Panc1 (cell line): ENCODE data around the gene B3GALT4. TPM values are rescaled to one million over a fixed set of nuclear protein-coding genes. Genes with fewer than 3 reads are reported as not detected.

Experiments used
- ATAC-seq: fragments of 200-7000 bp; cut with Tn5 transposase; 2 replicates; pipeline ENCODE4 v1.9.1; 2020; ENCODE audit warnings: mild to moderate bottlenecking, moderate library complexity
- BruUV-seq: library from RNA; stranded (reverse); fragments of 400-500 nt; replicated peaks from 2 replicates; lab custom pipeline; 2021; lab: Mats Ljungman, UMichigan
- CTCF ChIA-PET: fragments of 300-600 bp; sonication (Branson Sonifier 250); formaldehyde crosslinking; loops from one replicate; lab custom pipeline; 2022; ENCODE audit warnings: antibody characterized with exemption; lab: Charles Lee
- POLR2A ChIA-PET: fragments of 300-600 bp; sonication (Branson Sonifier 250); formaldehyde crosslinking; loops from one replicate; lab custom pipeline; 2022; ENCODE audit warnings: antibody characterized with exemption; lab: Charles Lee
- DNase-seq: peaks from one replicate; pipeline ENCODE4 v3.0.0-alpha.2; 2010; ENCODE audit warnings: low read depth, low spot score
- H3K27ac ChIP-seq: 2 replicates; pipeline ENCODE4 v1.5.1; 2011; ENCODE audit warnings: mild to moderate bottlenecking, low read length, inconsistent platforms
- H3K27me3 ChIP-seq: fragments of 200-500 bp; sonication (Bioruptor generic); 2 replicates; pipeline ENCODE4 v1.6.0; 2014; ENCODE audit warnings: low read length, inconsistent platforms; ENCODE audit not compliant: control insufficient read depth, insufficient read depth
- H3K36me3 ChIP-seq: fragments of 200-500 bp; sonication (Bioruptor generic); 2 replicates; pipeline ENCODE4 v1.5.1; 2014; ENCODE audit warnings: inconsistent platforms, mild to moderate bottlenecking, low read length, moderate library complexity; ENCODE audit not compliant: control insufficient read depth, insufficient read depth
- H3K4me1 ChIP-seq: 2 replicates; pipeline ENCODE4 v1.5.1; 2011; ENCODE audit warnings: inconsistent platforms, mild to moderate bottlenecking, low read length, moderate library complexity; ENCODE audit not compliant: control insufficient read depth, insufficient read depth
- H3K4me3 ChIP-seq, 2 experiments: 2 replicates each; pipeline ENCODE4 v1.5.1; 2011 to 2012; ENCODE audit warnings: low read depth in 2 of 2, low read length in 2 of 2, mild to moderate bottlenecking in 2 of 2, inconsistent platforms in 1 of 2, moderate library complexity in 1 of 2
- H3K9me3 ChIP-seq: fragments of 200-500 bp; sonication (Bioruptor generic); 2 replicates; pipeline ENCODE4 v1.5.1; 2014; ENCODE audit warnings: low read depth, mild to moderate bottlenecking, inconsistent platforms, low read length, moderate library complexity; ENCODE audit not compliant: control insufficient read depth, insufficient read depth
- POLR2AphosphoS5 ChIP-seq: IDR thresholded peaks from 2 replicates; pipeline ENCODE4 v1.6.1; 2012; ENCODE audit warnings: mild to moderate bottlenecking, low read depth, low read length, moderate library complexity
- REST ChIP-seq, 2 experiments: IDR thresholded peaks; 2 replicates each; pipeline ENCODE4 v1.6.1; 2011 to 2012; ENCODE audit warnings: low read depth in 2 of 2, control low read depth in 1 of 2, low read length in 1 of 2, mild to moderate bottlenecking in 1 of 2, moderate library complexity in 1 of 2; ENCODE audit not compliant: insufficient read depth in 1 of 2
- SIN3A ChIP-seq: IDR thresholded peaks from 2 replicates; pipeline ENCODE4 v1.6.1; 2012; ENCODE audit warnings: low read depth, mild to moderate bottlenecking, low read length, moderate library complexity, borderline replicate concordance; ENCODE audit not compliant: insufficient read depth
- TCF7L2 ChIP-seq: IDR thresholded peaks from 2 replicates; pipeline ENCODE4 v1.6.1; 2011; ENCODE audit warnings: mild to moderate bottlenecking, low read depth, low read length, inconsistent platforms
- in situ Hi-C: cut with HindIII; loops from 2 replicates; pipeline ENCODE4 v1.10.0; 2016; ENCODE audit warnings: low sequenced_read_pairs, low pct_unique_long_range_greater_than_20kb
- intact Hi-C: fragments of 100-400 bp; cut with micrococcal nuclease; formaldehyde crosslinking; loops from one replicate; pipeline ENCODE4 v1.10.0; 2022; ENCODE audit not compliant: unreplicated experiment
- total RNA-seq: library from RNA; stranded (reverse); gene quantifications from one replicate; pipeline ENCODE4 v1.2.1, GENCODE V29; 2021; ENCODE audit not compliant: unreplicated experiment
- TF ChIP-seq, protein P1 (sequence below): fragments of 450-650 bp; IDR thresholded peaks from 2 replicates; pipeline ENCODE4 v1.5.1; 2017; ENCODE audit warnings: mild to moderate bottlenecking

Gene B3GALT4
- total RNA-seq, 1 experiment from 2014 or later, result 6.0 TPM

- POLR2A ChIA-PET, result no interaction called here
- H3K27me3 ChIP-seq, result no peaks in the 10 kb centered on the region
- no peaks in the 10 kb centered on the region for H3K9me3 ChIP-seq
- DNase-seq (no peak), ATAC-seq (peak; percentile 42)
- H3K4me3 ChIP-seq, result peak within 1 kb of the TSS; percentile 91 to 92
- CTCF ChIA-PET, result no interaction called here
- H3K4me1 ChIP-seq, result peaks cover 32% of the 10 kb centered on the region
- H3K36me3 ChIP-seq, result peaks cover 4% of the 10 kb centered on the region
- TSS peak; percentile 88 for BruUV-seq
- peak within 1 kb of the TSS; percentile 99 for H3K27ac ChIP-seq
- intact Hi-C loops (no loop called here), in situ Hi-C loops (no loop called here)
- TF ChIP-seq TCF7L2, result peak; percentile 27; the same call in 1 of the 2 replicates
- no peak for TF ChIP-seq REST (IDR thresholded peaks at IDR 0.05; ENCODE audit: insufficient read depth in 1 of 2, low read depth in 2 of 2, low read length in 1 of 2)
- TF ChIP-seq SIN3A, result peak; percentile 64; the same call in 1 of the 2 replicates
- peak; percentile 55; the same call in 1 of the 2 replicates for TF ChIP-seq POLR2AphosphoS5
- TF ChIP-seq, protein P1, sequence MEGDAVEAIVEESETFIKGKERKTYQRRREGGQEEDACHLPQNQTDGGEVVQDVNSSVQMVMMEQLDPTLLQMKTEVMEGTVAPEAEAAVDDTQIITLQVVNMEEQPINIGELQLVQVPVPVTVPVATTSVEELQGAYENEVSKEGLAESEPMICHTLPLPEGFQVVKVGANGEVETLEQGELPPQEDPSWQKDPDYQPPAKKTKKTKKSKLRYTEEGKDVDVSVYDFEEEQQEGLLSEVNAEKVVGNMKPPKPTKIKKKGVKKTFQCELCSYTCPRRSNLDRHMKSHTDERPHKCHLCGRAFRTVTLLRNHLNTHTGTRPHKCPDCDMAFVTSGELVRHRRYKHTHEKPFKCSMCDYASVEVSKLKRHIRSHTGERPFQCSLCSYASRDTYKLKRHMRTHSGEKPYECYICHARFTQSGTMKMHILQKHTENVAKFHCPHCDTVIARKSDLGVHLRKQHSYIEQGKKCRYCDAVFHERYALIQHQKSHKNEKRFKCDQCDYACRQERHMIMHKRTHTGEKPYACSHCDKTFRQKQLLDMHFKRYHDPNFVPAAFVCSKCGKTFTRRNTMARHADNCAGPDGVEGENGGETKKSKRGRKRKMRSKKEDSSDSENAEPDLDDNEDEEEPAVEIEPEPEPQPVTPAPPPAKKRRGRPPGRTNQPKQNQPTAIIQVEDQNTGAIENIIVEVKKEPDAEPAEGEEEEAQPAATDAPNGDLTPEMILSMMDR, result no peak
These were observed 37.0 kb downstream of the B3GALT4 start, which contains the start of gene TAPBP for GRCh38 chr6:33313709-33314514. TAPBP (minus strand) TSS chr6:33314078; CDS start chr6:33314041, 37 bp downstream.

- ATAC-seq, result peak; percentile 46
These were observed 37.6 kb downstream of the B3GALT4 start for GRCh38 chr6:33314515-33314942.

More at GRCh38 chr6:33314515-33314942, 37.6 kb downstream of the B3GALT4 start:
- H3K4me3 ChIP-seq, result peak overlapping the region; percentile 91 to 92
- intact Hi-C loops (no loop called here), in situ Hi-C loops (no loop called here)
- BruUV-seq, result no TSS peak
- TF ChIP-seq SIN3A (no peak), REST (IDR thresholded peaks at IDR 0.05; ENCODE audit: insufficient read depth in 1 of 2, low read depth in 2 of 2, low read length in 1 of 2) (no peak), TCF7L2 (no peak), POLR2AphosphoS5 (no peak; the same call in 1 of the 2 replicates)
- TF ChIP-seq, protein P1, result no peak
- ChIA-PET CTCF (no interaction called here), POLR2A (no interaction called here)
- no peaks in the 10 kb centered on the region for H3K27me3 ChIP-seq
- H3K27ac ChIP-seq, result peak overlapping the region; percentile 99
- no peak for DNase-seq
- peaks cover 7% of the 10 kb centered on the region for H3K36me3 ChIP-seq
- H3K4me1 ChIP-seq, result peaks cover 38% of the 10 kb centered on the region
- H3K9me3 ChIP-seq, result no peaks in the 10 kb centered on the region
